NCI-H2081 (cell line): ENCODE results near the gene RTL1.

Experiments used
- DNase-seq, 2 experiments: peaks; one replicate each; lab custom pipeline; 2025; lab: John Stamatoyannopoulos, UW

Gene RTL1

GRCh38 chr14:100849115-100849781 lies 54.3 kb downstream of the RTL1 start:
- DNase-seq, result no peak

- DNase-seq, result no peak
Observed at GRCh38 chr14:100846309-100846859, 57.1 kb downstream of the RTL1 start.

GRCh38 chr14:100845341-100845740 lies 58.2 kb downstream of the RTL1 start:
- no peak for DNase-seq

- DNase-seq, result no peak
Observed at GRCh38 chr14:100844846-100845245, 58.7 kb downstream of the RTL1 start.

- no peak for DNase-seq
Observed at GRCh38 chr14:100844421-100844820, 59.1 kb downstream of the RTL1 start.

- no peak for DNase-seq
Observed at GRCh38 chr14:100844082-100844408, 59.5 kb downstream of the RTL1 start.

- no peak for DNase-seq
Observed at GRCh38 chr14:100842799-100843198, 60.7 kb downstream of the RTL1 start.

GRCh38 chr14:100841761-100842403 lies 61.6 kb downstream of the RTL1 start:
- peak; percentile 76 to 94 for DNase-seq

- DNase-seq, result no peak
Observed at GRCh38 chr14:100841066-100841760, 62.3 kb downstream of the RTL1 start.

GRCh38 chr14:100840286-100841065 lies 63.0 kb downstream of the RTL1 start:
- no peak for DNase-seq

- no peak for DNase-seq
Observed at GRCh38 chr14:100839681-100840111, 63.8 kb downstream of the RTL1 start.

- no peak for DNase-seq
Observed at GRCh38 chr14:100839315-100839585, 64.3 kb downstream of the RTL1 start.

- DNase-seq, result no peak
Observed at GRCh38 chr14:100838493-100839314, 64.8 kb downstream of the RTL1 start.

- no peak for DNase-seq
Observed at GRCh38 chr14:100837805-100838350, 65.6 kb downstream of the RTL1 start.

GRCh38 chr14:100836941-100837804 lies 66.3 kb downstream of the RTL1 start:
- DNase-seq, result no peak

- DNase-seq, result no peak
Observed at GRCh38 chr14:100836311-100836805, 67.2 kb downstream of the RTL1 start.

- DNase-seq, result no peak
Observed at GRCh38 chr14:100835548-100836310, 67.8 kb downstream of the RTL1 start.

GRCh38 chr14:100834794-100835547 lies 68.6 kb downstream of the RTL1 start:
- no peak for DNase-seq
